ENCODE measurements around the gene CALML3.
A peak's percentile ranks its signal among the peaks of the same experiment; 100 is the strongest.

CALML3 gene

DNA sequence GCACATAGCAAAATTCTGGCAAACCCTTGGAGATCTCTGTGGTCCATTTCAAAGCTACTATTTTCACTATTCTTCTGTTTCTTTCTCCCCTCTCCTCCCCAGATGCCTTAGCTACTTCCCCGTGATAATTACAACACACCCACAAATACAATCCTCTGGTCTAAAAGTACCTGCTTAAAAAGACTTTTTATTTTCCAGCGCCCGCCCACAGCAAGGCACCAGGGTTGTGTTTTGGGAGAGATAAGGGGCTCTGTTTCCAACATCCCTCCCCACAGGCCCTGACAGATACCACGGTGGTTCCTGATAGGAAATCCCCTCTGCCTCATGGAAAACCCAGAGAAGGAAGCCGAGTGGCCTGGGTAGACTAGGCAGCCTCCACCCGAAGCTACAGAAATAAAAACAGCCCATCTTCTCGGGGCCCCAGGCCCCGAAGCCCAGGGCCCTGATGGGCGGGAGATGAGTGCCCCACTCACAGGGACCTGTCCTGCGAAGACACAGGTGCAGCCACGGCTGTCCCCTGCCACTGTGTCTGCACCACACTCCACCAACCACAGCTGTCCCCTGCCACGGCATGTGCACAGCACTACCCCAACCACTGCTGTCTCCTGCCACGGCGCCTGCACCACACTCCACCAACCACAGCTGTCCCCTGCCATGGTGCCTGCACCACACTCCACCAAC lies 45.1 kb upstream of the CALML3 start:
- TF ChIP-seq, protein P1, sequence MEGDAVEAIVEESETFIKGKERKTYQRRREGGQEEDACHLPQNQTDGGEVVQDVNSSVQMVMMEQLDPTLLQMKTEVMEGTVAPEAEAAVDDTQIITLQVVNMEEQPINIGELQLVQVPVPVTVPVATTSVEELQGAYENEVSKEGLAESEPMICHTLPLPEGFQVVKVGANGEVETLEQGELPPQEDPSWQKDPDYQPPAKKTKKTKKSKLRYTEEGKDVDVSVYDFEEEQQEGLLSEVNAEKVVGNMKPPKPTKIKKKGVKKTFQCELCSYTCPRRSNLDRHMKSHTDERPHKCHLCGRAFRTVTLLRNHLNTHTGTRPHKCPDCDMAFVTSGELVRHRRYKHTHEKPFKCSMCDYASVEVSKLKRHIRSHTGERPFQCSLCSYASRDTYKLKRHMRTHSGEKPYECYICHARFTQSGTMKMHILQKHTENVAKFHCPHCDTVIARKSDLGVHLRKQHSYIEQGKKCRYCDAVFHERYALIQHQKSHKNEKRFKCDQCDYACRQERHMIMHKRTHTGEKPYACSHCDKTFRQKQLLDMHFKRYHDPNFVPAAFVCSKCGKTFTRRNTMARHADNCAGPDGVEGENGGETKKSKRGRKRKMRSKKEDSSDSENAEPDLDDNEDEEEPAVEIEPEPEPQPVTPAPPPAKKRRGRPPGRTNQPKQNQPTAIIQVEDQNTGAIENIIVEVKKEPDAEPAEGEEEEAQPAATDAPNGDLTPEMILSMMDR (conservative IDR thresholded peaks at IDR 0.05; ENCODE audit: low read depth): no peak
- H3K27ac ChIP-seq: no peak overlapping the region
- ChIA-PET POLR2A (ENCODE audit: low non-redundant PET) (no interaction called here), CTCF (interaction anchor here (1.2 kb wide), 1 partner anchor 143 kb away, joined by 3 read pairs; no protein-coding TSS in a partner anchor)
- DNase-seq (ENCODE audit: low spot score): no peak

DNA sequence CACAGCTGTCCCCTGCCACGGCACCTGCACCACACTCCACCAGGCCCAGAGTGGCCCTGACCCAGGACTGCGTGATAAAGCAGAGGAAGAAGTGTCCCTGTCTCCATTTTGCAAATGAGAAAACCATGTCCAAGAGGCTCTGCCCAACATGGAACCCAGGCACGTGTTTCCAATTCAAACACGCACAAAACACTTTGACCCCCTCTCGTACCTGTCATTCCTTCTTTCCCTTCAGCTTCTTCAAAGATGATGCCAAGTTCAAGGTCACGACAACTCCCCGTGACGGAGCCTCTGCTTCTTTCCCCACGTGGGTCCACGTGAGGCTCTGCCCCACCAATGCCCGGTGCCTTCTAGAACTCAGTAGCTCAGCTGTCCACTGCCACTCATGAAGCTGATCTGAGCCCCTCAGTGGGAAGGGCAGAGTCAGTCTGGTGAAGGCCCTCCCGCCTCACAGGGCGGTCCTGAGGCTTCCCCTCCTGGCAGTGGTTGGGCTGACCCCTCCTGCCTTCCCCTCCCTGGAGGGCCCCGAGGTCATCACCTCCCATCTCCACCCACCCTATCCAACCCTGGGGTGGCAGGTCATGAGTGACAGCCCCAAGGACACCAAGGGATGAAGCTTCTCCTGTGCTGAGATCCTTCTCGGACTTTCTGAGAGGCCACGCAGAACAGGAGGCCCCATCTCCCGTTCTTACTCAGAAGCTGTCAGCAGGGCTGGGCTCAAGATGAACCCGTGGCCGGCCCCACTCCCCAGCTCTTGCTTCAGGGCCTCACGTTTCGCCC lies 44.4 kb upstream of the CALML3 start:
- H3K27ac ChIP-seq: no peak overlapping the region
- DNase-seq (ENCODE audit: low spot score): no peak
- CTCF ChIA-PET: interaction anchor here (0.6 kb wide), 1 partner anchor 33 kb away, joined by 3 read pairs; no protein-coding TSS in a partner anchor
- POLR2A ChIA-PET (ENCODE audit: low non-redundant PET): no interaction called here
- TF ChIP-seq, protein P1 (conservative IDR thresholded peaks at IDR 0.05; ENCODE audit: low read depth): no peak

DNA sequence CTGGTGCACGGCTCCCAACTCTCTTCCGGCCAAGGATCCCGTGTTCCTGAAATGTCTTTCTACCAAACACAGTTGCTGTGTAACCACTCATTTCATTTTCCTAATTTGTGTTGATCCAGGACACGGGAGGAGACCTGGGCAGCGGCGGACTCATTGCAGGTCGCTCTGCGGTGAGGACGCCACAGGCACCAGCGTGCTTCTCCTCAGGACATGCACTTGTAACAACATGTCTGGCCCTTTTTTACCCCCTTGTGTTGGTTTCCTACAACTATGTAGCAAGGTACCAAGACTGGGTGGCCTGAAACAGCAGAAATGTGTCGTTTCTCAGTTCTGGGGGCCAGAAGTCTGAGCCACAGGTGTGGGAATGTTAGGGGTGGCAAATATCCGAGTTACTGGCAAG lies 43.6 kb upstream of the CALML3 start:
- CTCF ChIA-PET: no interaction called here
- POLR2A ChIA-PET (ENCODE audit: low non-redundant PET): no interaction called here
- TF ChIP-seq, protein P1 (conservative IDR thresholded peaks at IDR 0.05; ENCODE audit: low read depth): no peak
- H3K27ac ChIP-seq: no peak overlapping the region
- DNase-seq (ENCODE audit: low spot score): no peak

DNA sequence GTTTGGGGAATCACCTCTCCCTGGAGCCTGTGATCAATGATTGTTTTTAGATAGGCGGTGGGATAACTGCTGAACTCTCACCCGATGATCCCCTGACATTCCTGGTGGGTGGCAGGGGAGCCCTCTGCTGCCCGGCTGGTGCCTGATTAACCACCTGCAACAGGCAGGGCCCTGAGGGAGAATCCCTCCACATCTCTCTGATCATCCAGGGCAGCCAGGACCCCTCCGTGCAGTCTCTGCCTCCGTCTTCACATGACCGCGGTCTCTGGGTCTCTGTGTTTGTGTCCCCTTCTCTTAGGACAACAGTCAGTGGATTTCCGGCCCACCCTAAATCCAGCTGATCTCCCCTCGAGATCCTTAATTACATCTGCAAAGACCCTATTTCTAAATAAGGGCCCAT lies 42.7 kb upstream of the CALML3 start:
- ChIA-PET CTCF (no interaction called here), POLR2A (ENCODE audit: low non-redundant PET) (no interaction called here)
- no peak for DNase-seq (ENCODE audit: low spot score)
- TF ChIP-seq, protein P1 (conservative IDR thresholded peaks at IDR 0.05; ENCODE audit: low read depth): no peak
- no peak overlapping the region for H3K27ac ChIP-seq

DNA sequence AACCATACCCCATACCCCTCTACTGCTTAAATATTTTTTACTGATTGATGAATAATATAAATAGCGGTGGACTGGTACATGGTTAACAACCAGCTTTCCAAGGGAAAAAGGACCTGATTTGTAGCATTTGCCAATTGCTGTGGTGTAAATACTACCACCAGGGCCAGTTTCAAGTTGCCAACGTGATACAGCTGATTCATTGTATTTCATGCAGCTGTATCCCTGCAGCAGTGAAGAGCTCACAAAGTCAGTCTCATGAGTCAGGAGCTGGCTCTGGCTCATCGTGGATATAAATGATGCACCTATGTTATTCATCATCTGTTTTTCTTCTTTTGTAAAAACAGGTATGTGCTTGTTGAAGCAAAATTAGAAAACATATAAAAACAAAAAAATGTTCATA lies 40.6 kb upstream of the CALML3 start:
- ChIA-PET CTCF (no interaction called here), POLR2A (ENCODE audit: low non-redundant PET) (no interaction called here)
- H3K27ac ChIP-seq: no peak overlapping the region
- peak; percentile 80 for DNase-seq (ENCODE audit: low spot score)
- TF ChIP-seq, protein P1 (conservative IDR thresholded peaks at IDR 0.05; ENCODE audit: low read depth): no peak

DNA sequence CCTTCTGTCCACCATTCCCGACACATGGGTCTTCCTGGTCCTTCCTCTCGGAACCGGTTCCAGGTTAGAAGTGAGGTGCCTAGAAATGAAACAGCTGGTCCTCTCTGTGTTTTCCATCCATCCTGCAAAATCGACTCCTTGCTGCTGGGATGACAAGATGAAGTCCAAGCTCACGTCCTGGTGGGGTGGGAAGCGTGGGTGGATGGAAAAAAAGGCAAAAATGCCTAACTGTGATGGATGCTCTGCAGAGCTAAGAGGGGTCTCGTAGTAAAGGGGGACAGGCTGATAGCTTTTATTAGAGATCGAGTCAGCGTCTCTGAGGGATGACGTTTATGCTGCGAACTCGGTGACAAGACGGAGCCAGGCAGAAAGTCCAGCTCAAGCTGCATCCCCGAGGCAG lies 39.5 kb upstream of the CALML3 start:
- H3K27ac ChIP-seq: peak overlapping the region; percentile 96
- CTCF ChIA-PET: interaction anchor here (0.6 to 2.0 kb wide), 2 partner anchors 138 to 232 kb away, joined by 3 to 7 read pairs; no protein-coding TSS in a partner anchor
- POLR2A ChIA-PET (ENCODE audit: low non-redundant PET): no interaction called here
- TF ChIP-seq, protein P1 (conservative IDR thresholded peaks at IDR 0.05; ENCODE audit: low read depth): no peak
- DNase-seq (ENCODE audit: low spot score): no peak

All from RWPE1 (cell line).